Measurements from ENCODE around the gene SRSF2.
"Not testable (repeated sequence)": the region's sequence is repeated elsewhere in the genome, so short reads cannot be mapped to it uniquely, and the experiment has no call there.

SRSF2 gene

DNA sequence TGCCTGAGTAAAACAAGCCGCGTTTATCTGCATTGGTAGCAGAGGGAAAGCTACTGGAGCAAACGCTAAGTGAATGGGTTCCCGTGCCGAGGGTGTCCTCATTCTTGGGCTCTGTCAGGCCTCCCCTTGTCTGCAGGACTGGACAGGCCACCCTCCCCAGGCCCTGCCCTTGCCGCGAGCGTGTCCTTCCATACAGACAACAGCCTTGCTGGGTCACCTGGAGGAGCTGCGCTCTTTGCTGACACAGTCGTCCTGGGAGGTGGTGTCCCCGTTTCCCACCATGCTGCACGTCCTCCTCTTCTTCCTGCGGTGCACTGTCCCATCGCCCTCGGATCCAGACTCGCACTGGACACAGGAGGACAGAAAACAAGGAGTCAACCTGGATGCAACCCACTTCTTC lies 18.6 kb downstream of the SRSF2 start:
- DNase-seq: no peak

DNA sequence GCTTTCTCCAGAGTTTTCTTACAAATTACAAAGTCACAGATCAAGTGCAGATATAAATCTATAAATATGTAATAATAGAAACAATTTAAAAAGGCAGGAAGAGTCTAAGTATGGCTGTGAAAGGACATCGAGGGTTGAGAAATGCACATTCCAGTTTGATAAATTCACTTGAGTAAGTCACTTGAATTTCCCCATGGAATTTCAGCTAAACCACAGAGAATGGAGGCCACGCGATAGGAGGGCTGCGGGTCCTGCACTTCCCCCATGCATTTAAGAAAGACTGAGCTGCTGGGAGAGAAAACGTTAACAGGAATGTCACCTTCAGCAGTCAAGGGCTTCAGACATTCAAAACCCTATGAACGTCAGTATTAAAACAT lies 20.3 kb downstream of the SRSF2 start:
- DNase-seq: no peak

DNA sequence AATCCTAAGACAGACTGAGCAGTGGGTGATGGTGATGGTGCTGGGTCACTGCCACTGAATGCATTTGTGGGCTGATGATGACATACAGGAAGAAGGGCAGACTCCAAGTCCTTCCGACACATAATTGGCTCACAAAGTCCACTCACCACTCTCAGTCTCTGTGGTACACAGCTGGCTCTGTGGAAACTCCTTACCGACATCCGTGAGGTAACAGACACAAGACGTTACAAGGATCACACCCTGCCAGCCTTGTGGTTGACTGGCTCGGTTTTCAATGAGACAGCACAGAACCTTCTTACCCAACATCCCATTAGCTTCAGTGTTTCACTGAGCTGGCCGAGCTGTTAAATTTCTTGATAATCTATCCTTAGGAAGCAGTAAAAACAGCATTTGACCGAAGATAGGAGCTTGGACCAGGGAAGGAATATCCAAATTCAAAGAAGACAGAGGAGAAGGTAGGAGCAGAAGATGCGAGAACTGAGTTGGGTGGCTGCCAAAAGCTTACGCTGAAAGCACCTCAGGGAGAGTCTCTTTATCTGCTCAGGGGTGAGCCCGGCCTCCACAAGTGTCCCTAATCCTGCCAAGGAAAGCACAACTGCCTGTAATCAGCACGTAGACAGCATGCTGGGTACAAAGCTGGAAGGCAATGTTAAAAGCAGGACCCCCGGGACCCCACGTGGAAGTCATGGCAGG lies 20.8 kb downstream of the SRSF2 start:
- no peak for DNase-seq

DNA sequence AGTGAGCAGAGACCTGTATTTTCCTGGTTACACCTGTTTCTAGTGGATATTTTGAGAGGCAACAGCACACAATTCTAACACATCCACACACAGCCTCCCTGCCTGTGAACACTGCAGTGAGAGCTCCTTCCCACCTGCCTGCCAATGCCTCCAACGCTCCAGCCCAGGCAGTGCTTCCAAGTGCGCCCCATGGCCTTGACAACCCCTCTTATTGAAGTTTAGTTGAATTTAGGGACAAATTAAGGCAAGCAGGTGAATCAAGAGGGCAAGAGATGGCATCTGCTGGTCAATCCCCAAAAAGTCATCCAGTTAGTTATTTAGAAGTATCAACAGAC lies 21.7 kb downstream of the SRSF2 start:
- peak; percentile 20 for DNase-seq

DNA sequence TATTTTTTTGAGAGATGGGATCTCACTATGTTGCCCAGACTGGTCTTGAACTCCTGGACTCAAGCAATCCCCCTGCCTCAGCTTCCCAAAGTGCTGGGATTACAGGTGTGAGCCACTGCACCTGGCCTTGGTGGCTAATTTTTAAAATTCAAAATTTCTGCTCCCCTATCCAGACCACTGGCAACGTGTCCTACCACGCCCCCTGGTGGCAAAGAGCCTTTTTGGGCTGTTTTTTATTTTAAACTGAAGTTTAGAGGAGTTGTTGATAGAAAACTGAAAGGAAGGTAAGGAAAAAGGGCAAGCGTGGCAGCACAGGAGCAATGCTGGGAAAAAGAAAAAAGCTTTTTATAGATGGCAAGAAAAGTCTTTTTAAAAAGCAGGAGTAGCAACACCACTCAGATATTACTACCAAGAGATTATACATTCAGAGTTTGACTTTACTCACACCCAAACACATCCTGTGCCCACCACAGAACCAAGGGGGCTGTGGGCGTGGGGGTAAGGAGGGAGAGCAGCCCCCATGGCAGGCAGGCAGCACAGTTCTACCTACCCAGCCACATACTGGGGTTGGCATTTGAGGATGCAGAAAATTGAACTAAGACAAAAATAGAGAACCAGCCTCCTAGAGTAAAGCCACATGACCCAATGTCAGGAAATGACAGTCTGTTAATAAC lies 22.2 kb downstream of the SRSF2 start:
- peak; percentile 73 for DNase-seq

DNA sequence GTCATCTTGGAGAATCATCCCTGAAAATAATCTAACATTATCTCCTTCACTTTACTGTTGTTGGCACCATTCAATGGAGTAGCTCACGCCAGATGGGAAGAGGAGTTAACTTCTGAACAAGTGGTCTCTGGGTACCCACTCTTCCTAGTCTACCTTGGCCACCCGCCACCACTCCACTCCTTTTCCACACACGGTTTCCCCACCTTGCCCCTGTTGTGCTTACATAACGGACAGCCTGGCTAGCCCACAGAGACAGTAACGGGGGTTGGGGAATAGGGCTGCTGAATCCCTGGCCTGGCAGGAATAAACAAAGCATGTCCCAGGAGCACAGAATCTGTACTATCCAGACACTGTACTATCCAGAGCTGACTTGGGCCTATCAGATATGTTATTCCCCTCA lies 22.8 kb downstream of the SRSF2 start:
- no peak for DNase-seq

DNA sequence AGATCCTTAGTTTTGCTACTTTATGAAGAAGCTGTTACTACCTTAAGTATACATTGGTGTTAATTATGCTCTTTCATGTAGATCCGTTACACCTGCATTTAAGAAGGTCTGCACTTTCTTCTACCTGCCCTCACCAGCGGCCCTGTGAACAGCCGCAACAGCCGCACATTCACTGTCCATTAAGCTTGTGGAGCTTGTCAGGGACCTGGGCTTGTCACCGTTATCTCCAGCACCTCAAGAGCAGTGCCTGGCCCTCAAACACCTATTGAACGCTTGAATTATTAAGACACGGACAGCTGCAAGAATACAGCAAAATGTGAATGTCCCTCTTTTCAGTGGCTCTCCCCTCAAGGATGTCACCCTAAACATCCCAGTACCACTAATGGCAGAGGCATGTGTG lies 23.4 kb downstream of the SRSF2 start:
- DNase-seq: no peak

DNA sequence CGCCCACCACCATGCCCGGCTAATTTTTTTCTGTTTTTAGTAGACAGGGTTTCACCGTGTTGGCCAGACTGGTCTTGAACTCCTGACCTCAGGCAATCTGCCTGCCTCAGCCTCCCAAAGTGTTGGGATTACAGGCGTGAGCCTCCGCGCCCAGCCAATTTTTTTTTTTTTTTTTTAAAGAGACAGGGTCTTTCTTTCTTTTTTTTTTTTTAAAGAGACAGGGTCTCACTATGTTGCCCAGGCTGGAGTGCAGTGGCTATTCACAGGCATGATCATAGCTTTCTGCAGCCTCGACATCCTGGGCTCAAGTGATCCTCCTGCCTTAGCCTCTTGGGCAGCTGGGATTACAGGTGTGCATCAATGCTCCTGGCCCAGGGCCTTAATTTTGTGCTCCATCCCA lies 24.8 kb downstream of the SRSF2 start:
- DNase-seq: not testable (repeated sequence)

DNA sequence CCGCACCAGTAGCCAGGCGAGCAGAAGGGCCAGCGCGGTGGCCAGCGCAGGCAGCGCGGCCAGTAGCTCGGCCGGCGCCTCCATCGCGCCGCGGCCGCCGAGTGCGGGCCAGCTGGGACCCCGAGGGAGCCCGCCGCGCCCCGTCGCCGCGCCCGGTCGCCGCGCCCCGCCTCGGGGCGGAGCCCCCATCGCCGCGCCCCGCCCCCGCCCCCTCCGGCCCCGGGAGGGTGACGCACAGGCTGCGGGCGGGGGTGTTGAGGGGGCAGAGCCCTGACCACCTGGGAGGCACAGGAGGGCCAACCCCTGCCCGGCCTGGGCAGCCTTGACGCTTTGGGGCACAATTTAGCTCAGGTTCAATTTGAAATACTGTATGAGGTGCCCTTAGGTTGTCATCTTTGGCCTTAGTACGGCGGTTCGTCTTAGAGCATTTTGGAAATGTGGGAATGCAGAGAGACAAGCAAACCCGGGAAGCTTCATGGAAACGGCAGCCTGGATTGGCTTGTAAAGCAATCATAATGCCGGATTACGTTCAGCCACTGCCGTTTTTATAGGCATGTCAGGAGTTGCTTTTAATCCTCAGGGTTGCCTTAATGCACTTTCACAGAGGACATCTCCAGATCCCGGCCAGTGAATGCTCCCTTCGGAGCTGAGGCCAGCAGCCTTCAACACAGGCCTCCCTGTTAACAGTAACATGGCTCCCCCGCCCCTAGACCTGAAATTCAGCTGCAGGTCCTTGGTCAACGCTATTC lies 26.1 kb downstream of the SRSF2 start, which contains the start of gene MXRA7:
Gene MXRA7 (minus strand): TSS at position 103 of the 749 bp plus-strand sequence. CDS start 19 bp downstream, at position 84.
- peak; percentile 68 for DNase-seq

DNA sequence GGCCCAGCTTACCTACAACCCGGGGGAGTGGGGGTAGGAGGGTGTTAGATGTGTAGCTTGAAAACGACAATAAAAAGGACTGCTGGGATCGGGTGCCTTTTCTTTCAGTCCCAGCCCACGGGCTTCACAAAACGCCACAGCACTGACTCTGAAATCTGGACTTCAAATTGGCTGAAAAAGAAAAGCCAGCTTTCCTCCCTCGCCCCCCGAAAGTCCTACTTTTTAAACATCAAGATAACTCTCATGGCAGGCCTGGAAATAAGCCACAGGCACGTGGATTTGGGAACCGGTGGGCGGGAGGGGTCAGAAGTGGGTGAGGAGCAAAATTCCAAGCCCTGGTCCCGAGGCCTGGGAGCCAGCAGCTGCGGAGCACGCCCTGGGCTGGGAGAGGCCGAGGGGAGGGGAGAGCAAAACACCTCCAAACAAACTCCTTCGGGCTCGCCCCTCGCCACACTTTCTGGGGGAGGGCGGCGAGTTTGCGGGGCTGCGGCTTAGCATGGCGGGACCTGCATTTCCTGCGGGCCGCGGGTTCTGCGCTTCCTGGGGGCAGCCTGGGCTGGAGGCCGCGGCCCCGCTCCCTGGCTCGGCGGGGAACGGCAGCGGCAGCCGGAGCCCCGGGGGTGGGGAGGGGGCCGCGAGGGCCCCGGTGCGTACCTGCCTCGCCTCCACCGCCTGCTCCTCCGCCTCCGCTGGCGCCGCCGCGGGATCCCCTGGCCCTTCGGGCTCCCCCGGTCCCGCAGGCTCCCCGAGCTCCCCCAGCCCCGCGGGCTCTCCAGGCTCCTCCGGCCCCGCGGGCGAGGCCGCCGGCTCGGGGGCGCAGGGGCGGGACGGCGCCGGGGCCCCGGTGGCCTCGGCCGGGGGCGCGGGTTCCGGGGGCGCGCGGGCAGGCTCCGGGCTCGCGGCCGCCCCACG lies 26.9 kb downstream of the SRSF2 start:
- DNase-seq: peak; percentile 54

DNA sequence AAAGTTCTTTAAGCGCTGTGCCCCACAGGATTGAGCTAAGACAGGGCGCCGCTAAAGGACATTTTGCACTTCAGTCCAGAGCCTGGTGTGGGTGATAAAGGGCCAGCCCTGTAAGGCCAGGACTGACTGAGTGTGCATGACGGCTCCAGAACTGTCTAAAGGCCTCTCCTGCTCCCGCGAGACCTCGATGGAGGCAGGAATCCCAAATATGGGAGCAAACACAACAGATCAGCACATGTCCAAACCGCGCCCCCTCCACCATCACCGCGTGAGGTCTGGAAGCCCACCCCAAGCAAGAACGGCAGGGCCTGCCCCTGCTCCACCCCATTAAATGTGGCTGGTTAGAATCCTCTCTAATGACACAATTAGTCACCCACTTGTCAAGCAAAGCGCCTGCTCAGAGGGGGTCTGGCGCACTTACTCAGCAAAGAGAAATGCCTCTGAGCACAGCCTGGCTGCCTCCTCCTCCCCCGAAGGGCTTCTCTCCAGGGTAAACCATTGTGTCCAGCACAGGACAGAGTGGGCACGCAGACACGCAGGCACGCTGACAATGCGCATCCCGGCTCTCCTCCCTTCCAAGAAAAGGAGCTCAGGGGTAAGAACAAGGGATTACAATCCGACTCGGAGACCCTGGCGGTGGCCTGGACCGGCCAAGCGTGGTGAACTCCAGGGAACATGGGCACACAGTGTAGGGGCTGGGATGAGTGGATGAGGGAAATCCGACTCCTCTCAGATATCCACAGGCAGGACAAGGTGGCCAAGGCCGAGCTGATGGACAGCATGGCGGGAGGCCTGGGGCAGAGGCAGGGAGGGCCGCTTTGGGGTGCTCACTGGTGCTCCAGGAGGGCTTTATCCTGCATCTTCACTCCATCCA lies 27.8 kb downstream of the SRSF2 start:
- DNase-seq: peak; percentile 40

DNA sequence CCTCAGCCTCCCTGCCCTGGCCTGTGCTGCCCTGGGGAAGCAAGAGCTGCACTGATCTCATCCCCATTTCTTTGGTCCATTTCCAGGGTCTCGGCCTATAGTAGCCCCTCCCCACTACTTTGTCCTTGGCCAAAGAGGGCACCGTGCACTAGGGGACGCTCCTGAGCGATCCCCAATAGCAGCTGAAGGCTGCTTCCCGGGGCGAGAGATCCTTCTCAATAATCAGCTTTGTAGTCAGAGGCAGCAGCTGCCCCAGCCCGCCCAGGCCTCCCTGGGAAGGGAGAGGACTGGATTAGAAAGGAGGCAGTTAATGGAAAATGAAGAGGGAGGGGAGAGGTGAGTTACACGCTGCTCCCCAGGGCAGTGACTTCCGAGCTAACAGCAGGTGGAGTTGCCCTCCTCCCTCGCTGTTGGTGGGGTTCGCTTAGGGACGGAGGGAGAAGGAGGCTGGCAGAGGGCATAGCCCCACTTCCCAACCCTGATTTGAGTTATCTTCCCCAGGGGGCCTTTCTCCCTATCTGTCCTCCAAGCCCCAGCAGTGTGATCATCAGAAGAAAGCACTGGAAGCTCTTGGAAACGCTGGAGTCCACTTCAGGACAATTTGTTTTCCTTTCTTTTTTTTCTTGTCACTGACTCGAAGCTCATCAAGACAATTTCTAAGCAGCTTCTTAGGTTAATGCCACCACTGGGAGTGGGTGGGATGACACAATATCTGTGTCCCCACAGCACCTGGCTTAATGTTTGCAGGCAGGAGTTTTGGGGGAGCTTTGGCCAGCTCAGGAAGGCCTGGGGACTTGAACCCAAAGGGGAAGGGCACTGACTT lies 28.9 kb downstream of the SRSF2 start:
- no peak for DNase-seq

DNA sequence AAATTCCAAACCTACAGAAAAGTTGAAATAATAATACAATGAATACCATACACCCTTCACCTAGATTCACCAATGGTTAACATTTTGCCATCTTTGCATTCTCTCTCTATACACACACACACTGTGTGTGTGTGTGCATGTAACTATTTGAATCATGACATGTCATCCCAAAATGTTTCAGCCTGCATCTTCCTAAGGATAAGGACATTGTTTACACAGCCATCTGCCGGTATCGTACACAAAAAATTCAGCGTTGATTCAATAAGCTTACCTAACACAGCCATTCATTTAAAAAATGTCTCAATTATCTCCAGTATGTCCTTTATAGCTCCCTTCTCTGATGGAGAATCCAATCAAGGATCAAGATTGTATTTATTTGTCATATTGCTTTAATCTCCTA lies 30.3 kb downstream of the SRSF2 start:
- DNase-seq: no peak

DNA sequence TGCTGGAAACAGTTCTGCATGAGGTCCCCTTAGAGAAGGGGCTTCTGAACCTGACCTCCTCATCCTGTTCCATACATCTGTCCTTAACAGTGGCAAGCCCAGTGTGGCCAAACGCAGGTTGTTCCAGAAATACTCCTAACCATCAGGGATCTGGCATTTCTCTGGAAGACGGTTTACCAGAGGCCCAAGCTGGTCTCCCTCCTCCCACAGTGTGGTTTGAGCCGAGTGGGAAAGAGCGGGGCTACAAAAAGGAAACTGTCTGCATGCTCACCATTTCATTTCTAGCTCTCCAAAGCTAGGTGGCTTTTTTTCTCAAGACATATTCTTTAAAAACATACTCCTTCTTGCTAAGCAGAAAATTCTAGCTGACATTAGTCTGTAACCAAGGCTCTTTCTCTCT lies 32.3 kb downstream of the SRSF2 start:
- DNase-seq: no peak

DNA sequence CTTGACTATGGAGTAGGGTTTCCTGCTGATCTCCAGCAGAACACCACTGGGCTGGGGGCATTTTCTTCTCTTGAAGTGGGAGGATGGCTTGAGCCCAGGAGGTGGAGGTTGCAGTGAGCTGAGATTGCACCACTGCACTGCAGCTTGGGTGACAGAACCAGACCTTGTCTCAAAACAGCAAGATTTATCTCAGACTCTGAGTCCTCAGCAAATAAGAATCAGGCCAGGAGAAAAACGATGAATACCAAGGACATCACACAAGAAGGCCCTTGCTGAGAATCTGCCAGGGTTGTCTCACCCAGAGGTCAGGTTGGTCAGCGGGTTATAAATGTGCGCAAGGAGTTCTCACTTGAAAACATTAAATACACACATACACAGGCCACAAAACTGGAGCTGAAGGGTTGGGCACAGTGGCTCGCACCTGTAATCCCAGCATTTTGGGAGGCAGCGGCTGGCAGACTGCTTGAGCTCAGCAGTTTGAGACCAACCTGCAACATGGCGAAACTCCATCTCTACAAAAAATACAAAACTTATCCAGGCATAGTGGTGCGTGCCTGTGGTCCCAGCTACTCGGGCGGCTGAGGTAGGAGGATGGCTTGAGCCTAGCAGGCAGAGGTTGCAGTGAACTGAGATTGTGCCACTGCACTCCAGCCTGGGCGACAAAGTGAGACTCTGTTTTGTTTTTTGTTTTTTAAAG lies 34.0 kb downstream of the SRSF2 start:
- no peak for DNase-seq

DNA sequence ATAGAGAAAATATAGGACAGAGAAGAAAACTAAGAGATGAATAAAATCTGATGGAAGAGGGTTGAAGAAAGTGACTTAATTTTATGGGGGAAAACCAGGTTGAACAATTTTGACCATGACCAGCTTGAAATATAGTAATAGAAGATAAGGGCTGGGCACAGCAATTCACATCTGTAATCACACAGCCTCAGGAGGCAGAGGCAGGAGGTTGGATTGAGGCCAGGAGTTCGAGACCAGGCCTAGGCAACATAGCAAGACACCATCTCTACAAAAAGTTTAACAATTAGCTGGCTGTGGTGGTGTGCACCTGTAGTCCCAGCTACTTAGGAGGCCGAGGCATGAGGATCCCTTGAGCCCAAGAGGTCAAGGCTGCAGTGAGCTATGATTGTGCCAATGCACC lies 35.1 kb downstream of the SRSF2 start:
- DNase-seq: no peak

DNA sequence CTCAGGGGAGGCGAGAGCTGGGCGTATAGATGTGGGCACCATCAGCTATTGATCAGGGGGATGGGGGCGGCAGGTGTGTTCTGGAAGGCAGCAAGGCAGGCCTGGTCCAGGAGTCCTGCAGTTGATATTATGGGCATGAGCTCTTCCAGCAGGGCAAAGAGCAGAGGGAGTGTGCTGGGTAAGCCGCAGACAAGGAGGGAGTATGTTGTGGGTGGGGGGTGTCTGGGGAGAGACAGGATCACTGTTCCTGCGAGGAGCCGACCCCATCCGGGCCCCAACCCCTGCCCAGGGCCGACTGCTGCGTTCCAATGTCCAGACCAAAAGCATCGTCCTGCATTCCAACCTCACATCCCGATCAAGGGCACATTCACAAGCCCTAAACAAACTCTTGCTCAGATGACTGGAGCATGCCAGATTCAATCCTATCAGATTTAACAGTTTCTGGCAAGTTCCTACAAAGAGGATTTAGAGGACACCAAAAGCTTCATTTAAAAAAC lies 35.6 kb downstream of the SRSF2 start:
- DNase-seq: no peak

DNA sequence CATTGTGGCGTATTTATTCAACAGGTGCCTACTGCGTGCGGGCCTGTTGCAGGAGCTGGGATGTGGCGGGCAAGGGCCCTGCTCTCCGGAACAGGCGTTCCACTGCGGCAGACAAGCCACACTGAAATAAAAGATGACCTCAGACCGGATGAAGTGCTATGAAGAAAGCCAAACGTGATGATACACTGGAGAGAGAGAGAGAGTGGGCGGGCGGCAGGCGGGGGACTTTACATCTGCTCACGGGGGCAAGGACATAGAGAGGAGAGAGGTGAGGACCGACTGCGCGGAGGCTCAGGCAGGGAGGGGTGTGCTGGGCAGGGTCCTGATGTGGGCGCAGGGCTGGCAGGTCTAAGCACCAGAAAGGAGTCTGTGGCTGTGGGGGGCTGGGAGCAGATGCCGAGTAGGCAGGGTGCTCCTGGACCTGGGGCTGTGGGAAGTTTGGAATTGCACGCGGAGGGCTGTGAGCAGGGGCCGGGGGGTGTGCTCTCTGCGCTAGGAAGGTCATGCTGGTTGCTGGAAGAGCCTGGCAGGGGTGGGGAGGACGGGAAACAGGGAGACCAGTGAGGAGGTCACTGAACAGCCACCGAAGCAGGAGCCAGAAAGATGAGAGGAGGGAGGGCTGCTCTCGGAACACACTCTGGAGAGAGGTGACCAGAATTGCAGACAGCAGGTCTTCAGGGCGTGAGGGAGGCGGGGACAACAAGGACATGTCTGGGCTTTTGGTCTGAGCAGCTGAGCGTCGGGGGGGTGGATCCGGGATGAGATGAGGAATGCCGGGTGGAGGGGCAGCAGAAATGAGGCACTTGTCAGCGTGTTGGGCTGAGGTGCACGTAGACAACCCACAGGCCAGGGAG lies 36.3 kb downstream of the SRSF2 start:
- DNase-seq: no peak

DNA sequence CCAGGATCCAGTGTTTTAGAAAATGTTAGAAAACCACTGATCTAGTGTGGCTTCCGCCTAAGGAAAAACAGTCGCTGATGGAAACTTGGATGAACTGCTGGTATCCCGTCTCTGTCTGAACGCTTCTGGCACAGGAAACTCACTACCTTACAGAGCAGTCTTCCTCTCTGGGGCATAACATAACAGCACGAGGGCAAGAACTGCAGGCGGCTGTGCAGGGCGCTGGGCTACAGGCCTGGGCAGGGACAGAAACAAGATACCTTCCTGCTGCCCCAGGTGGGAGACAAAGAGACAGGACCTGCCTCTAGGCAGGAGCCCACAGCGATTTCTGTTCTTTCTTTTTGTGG lies 36.9 kb downstream of the SRSF2 start:
- DNase-seq: no peak

Data from DMS53 (cell line).